Neural crest cell (in vitro differentiated cells): ENCODE data around the gene CYTL1. TPM values are rescaled to one million over a fixed set of nuclear protein-coding genes. Genes with fewer than 3 reads are reported as not detected.
"Not testable (repeated sequence)": the region's sequence is repeated elsewhere in the genome, so short reads cannot be mapped to it uniquely, and the experiment has no call there.

Experiments
- DNase-seq: peaks from one replicate; pipeline ENCODE4 v3.0.0; 2021; ENCODE audit warnings: low read depth, mixed read lengths, low spot score
- H3K27ac Mint-ChIP-seq: one replicate; pipeline ENCODE4 v1.8.0; 2021; ENCODE audit warnings: mild to moderate bottlenecking, mixed read lengths; ENCODE audit not compliant: unreplicated experiment
- H3K27me3 Mint-ChIP-seq: 2 replicates; pipeline ENCODE4 v1.8.0; 2021; ENCODE audit warnings: low read depth, mild to moderate bottlenecking, mixed read lengths
- H3K36me3 Mint-ChIP-seq: 2 replicates; pipeline ENCODE4 v1.8.0; 2021; ENCODE audit warnings: low read depth, mild to moderate bottlenecking, mixed read lengths
- H3K4me1 Mint-ChIP-seq: 2 replicates; pipeline ENCODE4 v1.8.0; 2021; ENCODE audit warnings: mixed read lengths
- H3K4me3 Mint-ChIP-seq: one replicate; pipeline ENCODE4 v1.8.0; 2021; ENCODE audit warnings: mild to moderate bottlenecking, mixed read lengths
- H3K9me3 Mint-ChIP-seq: 2 replicates; pipeline ENCODE4 v1.8.0; 2021; ENCODE audit warnings: mixed read lengths
- CTCF ChIP-seq: fragments of 200-600 bp; sonication (generic); conservative IDR thresholded peaks from 2 replicates; pipeline ENCODE4 v1.5.0; 2021; ENCODE audit warnings: antibody characterized with exemption, mild to moderate bottlenecking
- total RNA-seq: library from RNA; stranded (reverse); gene quantifications from 2 replicates; pipeline ENCODE4 v1.2.1, GENCODE V29; 2021

The CYTL1 gene
- total RNA-seq, 1 donor from 2014 or later, result 13.2 TPM

GRCh38 chr4:5009796-5010195 is 9.5 kb downstream of the CYTL1 start:
- Mint-ChIP-seq H3K9me3 (peaks cover 2% of the 10 kb centered on the region), H3K27ac (no peak overlapping the region), H3K27me3 (peaks cover 10% of the 10 kb centered on the region), H3K4me3 (no peak overlapping the region), H3K36me3 (no peaks in the 10 kb centered on the region), H3K4me1 (no peaks in the 10 kb centered on the region)
- no peak for DNase-seq
- no peak for TF ChIP-seq CTCF

- not testable (repeated sequence) for DNase-seq, H3K36me3 Mint-ChIP-seq, H3K4me1 Mint-ChIP-seq, H3K27ac Mint-ChIP-seq, H3K9me3 Mint-ChIP-seq, H3K4me3 Mint-ChIP-seq
- peaks cover 12% of the 10 kb centered on the region for H3K27me3 Mint-ChIP-seq
Measured at GRCh38 chr4:5006932-5007331, 12.3 kb downstream of the CYTL1 start.

GRCh38 chr4:5004496-5004895 is 14.8 kb downstream of the CYTL1 start:
- H3K4me1 Mint-ChIP-seq, result no peaks in the 10 kb centered on the region
- no peaks in the 10 kb centered on the region for H3K9me3 Mint-ChIP-seq
- peaks cover 8% of the 10 kb centered on the region for H3K27me3 Mint-ChIP-seq
- no peak for DNase-seq
- H3K36me3 Mint-ChIP-seq, result no peaks in the 10 kb centered on the region
- H3K4me3 Mint-ChIP-seq, result no peak overlapping the region
- H3K27ac Mint-ChIP-seq, result no peak overlapping the region
- no peak for TF ChIP-seq CTCF

GRCh38 chr4:5003918-5004317 is 15.3 kb downstream of the CYTL1 start:
- H3K9me3 Mint-ChIP-seq, result no peaks in the 10 kb centered on the region
- H3K27me3 Mint-ChIP-seq, result peaks cover 8% of the 10 kb centered on the region
- H3K4me3 Mint-ChIP-seq, result no peak overlapping the region
- no peak overlapping the region for H3K27ac Mint-ChIP-seq
- DNase-seq, result no peak
- no peak for TF ChIP-seq CTCF
- no peaks in the 10 kb centered on the region for H3K4me1 Mint-ChIP-seq
- H3K36me3 Mint-ChIP-seq, result no peaks in the 10 kb centered on the region

DNA sequence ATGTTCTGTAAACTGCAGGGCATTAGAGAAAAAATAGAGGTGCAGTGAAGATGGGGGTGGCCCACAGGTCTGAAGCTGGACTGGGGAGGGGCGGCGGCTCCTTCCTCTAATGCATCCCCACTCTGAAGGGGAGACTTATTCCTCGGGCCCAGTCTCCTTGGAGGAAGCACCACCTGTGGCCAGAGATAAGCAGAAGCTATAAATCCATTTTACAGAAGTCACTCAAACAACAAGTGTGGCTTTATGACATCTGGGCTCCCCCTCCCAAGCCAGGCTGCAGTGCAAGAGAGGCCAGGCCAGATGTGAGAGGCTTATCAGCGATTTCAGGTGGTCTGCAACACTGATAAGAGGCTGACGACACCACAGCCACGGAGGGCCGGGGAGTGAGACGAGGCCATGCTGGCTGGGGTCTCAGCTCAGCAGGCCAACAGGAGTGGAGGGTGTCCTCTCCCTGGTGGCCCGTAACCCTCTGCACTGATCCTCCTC is 15.8 kb downstream of the CYTL1 start:
- Mint-ChIP-seq H3K4me3 (no peak overlapping the region), H3K4me1 (no peaks in the 10 kb centered on the region), H3K36me3 (no peaks in the 10 kb centered on the region), H3K9me3 (no peaks in the 10 kb centered on the region), H3K27me3 (peaks cover 8% of the 10 kb centered on the region), H3K27ac (no peak overlapping the region)
- DNase-seq, result no peak
- no peak for TF ChIP-seq CTCF

GRCh38 chr4:5001641-5002040 is 17.6 kb downstream of the CYTL1 start:
- H3K27me3 Mint-ChIP-seq, result peaks cover 10% of the 10 kb centered on the region

GRCh38 chr4:4996935-4997334 is 22.3 kb downstream of the CYTL1 start:
- H3K27ac Mint-ChIP-seq, DNase-seq, H3K9me3 Mint-ChIP-seq, H3K36me3 Mint-ChIP-seq, H3K4me1 Mint-ChIP-seq, H3K4me3 Mint-ChIP-seq: not testable (repeated sequence)
- peaks cover 10% of the 10 kb centered on the region for H3K27me3 Mint-ChIP-seq

More at GRCh38 chr4:5001641-5002040, 17.6 kb downstream of the CYTL1 start:
- H3K4me1 Mint-ChIP-seq, DNase-seq, H3K9me3 Mint-ChIP-seq, H3K36me3 Mint-ChIP-seq, H3K4me3 Mint-ChIP-seq, H3K27ac Mint-ChIP-seq: not testable (repeated sequence)
